GM12864 (cell line): ENCODE measurements around the gene UNG.

ENCODE experiments used
- DNase-seq: peaks from one replicate; pipeline ENCODE4 v3.0.0-alpha.2; 2011; ENCODE audit warnings: low read depth
- H3K4me3 ChIP-seq: 2 replicates; pipeline ENCODE4 v1.5.1; 2011; ENCODE audit warnings: mild to moderate bottlenecking, low read depth, low read length, control low read depth
- TF ChIP-seq, protein P1 (sequence below): IDR thresholded peaks from 2 replicates; pipeline ENCODE4 v1.5.1; 2011; ENCODE audit warnings: low read depth, mild to moderate bottlenecking, moderate library complexity, low read length, control low read depth, inconsistent platforms; ENCODE audit errors: missing control alignments

Gene UNG

DNA sequence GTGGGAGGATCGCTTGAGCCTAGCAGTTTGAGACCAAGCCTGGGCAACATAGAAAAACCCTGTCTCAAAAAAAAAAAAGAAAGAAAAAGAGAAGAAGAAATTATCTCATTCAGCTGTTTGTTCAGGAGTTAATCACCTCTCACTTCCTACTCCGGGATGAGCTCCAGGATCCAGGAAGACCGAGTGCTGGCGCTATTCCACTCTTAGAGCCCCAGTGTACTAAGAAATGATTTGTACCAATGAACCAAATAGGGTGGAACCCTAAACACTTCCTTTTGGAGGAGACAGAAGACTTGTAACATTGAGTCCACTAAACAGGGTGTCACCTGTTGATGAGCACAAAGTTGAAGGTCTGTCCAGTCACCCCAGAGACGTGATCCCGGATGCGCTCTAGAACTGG, 7.7 kb upstream of the UNG start:
- TF ChIP-seq, protein P1, sequence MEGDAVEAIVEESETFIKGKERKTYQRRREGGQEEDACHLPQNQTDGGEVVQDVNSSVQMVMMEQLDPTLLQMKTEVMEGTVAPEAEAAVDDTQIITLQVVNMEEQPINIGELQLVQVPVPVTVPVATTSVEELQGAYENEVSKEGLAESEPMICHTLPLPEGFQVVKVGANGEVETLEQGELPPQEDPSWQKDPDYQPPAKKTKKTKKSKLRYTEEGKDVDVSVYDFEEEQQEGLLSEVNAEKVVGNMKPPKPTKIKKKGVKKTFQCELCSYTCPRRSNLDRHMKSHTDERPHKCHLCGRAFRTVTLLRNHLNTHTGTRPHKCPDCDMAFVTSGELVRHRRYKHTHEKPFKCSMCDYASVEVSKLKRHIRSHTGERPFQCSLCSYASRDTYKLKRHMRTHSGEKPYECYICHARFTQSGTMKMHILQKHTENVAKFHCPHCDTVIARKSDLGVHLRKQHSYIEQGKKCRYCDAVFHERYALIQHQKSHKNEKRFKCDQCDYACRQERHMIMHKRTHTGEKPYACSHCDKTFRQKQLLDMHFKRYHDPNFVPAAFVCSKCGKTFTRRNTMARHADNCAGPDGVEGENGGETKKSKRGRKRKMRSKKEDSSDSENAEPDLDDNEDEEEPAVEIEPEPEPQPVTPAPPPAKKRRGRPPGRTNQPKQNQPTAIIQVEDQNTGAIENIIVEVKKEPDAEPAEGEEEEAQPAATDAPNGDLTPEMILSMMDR = no peak
- DNase-seq = no peak
- H3K4me3 ChIP-seq = no peak overlapping the region

GRCh38 chr12:109092497-109093021, 4.8 kb upstream of the UNG start:
- TF ChIP-seq, protein P1 = no peak
- H3K4me3 ChIP-seq = peak overlapping the region; percentile 62
- no peak for DNase-seq

- TF ChIP-seq, protein P1 = peak; percentile 96
- peak within 1 kb of the TSS; percentile 62 for H3K4me3 ChIP-seq
- DNase-seq = peak; percentile 77
Observed at GRCh38 chr12:109093022-109093918, 4.1 kb upstream of the UNG start, which contains the start of gene ALKBH2. TSS of gene ALKBH2 (minus strand) at chr12:109093472. CDS start at chr12:109092786, 686 bp downstream.

DNA sequence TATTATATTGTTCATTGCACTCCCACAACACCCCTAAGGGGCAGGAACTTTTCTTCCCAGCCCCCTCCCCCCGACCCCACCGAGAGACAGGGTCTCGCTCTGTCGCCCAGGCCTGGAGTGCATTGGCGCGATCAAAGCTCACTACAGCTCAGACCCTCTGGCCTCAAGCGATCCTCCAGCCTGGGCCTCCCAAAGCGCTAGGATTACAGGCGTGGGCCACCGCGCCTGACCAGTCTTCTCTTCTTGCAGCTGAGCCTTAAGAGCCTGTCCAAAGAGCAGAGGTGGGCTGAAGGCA, 310 bp upstream of the UNG start:
- H3K4me3 ChIP-seq = peak overlapping the region; percentile 90
- TF ChIP-seq, protein P1 = no peak
- no peak for DNase-seq

GRCh38 chr12:109098183-109098604, 797 bp downstream of the UNG start:
- peak overlapping the region; percentile 90 for H3K4me3 ChIP-seq
- no peak for DNase-seq
- TF ChIP-seq, protein P1 = no peak

- H3K4me3 ChIP-seq = peak overlapping the region; percentile 90
- TF ChIP-seq, protein P1 = no peak
- DNase-seq = no peak
Observed at GRCh38 chr12:109098651-109099050, 1.3 kb downstream of the UNG start.
